ENCODE measurements around the gene PLA2G4D.

PLA2G4D gene

GRCh38 chr15:42069496-42070278 is 24.7 kb downstream of the PLA2G4D start:
- no peak for DNase-seq

GRCh38 chr15:42069025-42069424 is 25.3 kb downstream of the PLA2G4D start:
- DNase-seq = no peak

- DNase-seq = no peak
Observed at GRCh38 chr15:42068601-42069000, 25.8 kb downstream of the PLA2G4D start.

- no peak for DNase-seq
Observed at GRCh38 chr15:42066764-42067415, 27.5 kb downstream of the PLA2G4D start.

- DNase-seq = no peak
Observed at GRCh38 chr15:42065468-42065867, 28.9 kb downstream of the PLA2G4D start.

- DNase-seq = no peak
Observed at GRCh38 chr15:42065033-42065432, 29.3 kb downstream of the PLA2G4D start.

GRCh38 chr15:42064271-42064670 is 30.1 kb downstream of the PLA2G4D start:
- DNase-seq = no peak

- no peak for DNase-seq
Observed at GRCh38 chr15:42063122-42063848, 31.1 kb downstream of the PLA2G4D start.

GRCh38 chr15:42062284-42062806 is 32.0 kb downstream of the PLA2G4D start:
- DNase-seq = no peak

- no peak for DNase-seq
Observed at GRCh38 chr15:42060797-42061196, 33.6 kb downstream of the PLA2G4D start.

GRCh38 chr15:42060477-42060763 is 33.9 kb downstream of the PLA2G4D start:
- DNase-seq = no peak

- peak in 1 of 2 donors; percentile 86 for DNase-seq
Observed at GRCh38 chr15:42059661-42060476, 34.5 kb downstream of the PLA2G4D start.

GRCh38 chr15:42058791-42059190 is 35.6 kb downstream of the PLA2G4D start:
- no peak for DNase-seq

- no peak for DNase-seq
Observed at GRCh38 chr15:42057799-42058646, 36.3 kb downstream of the PLA2G4D start.

- DNase-seq = peak; percentile 58 to 63
Observed at GRCh38 chr15:42056934-42057798, 37.2 kb downstream of the PLA2G4D start.

- DNase-seq = no peak
Observed at GRCh38 chr15:42053914-42054313, 40.4 kb downstream of the PLA2G4D start.

- no peak for DNase-seq
Observed at GRCh38 chr15:42053010-42053409, 41.4 kb downstream of the PLA2G4D start.

GRCh38 chr15:42050484-42051255 is 43.7 kb downstream of the PLA2G4D start:
- DNase-seq = no peak

GRCh38 chr15:42048821-42049200 is 45.6 kb downstream of the PLA2G4D start:
- DNase-seq = no peak

Data from inflammatory macrophage treated with lipopolysaccharide for 1 hour (primary cell).